GM12865 (cell line): ENCODE measurements around the gene PROX1.

Experiments used
- DNase-seq: peaks from one replicate; pipeline ENCODE4 v3.0.0; 2010; ENCODE audit warnings: low read depth
- H3K4me3 ChIP-seq: 2 replicates; pipeline ENCODE4 v1.5.1; 2011; ENCODE audit warnings: mild to moderate bottlenecking, low read depth, low read length, control low read depth
- TF ChIP-seq, protein P1 (sequence below): IDR thresholded peaks from 2 replicates; pipeline ENCODE4 v1.5.1; 2011; ENCODE audit warnings: low read length, control low read depth, low read depth, inconsistent platforms; ENCODE audit not compliant: insufficient read depth; ENCODE audit errors: missing control alignments

Gene PROX1

DNA sequence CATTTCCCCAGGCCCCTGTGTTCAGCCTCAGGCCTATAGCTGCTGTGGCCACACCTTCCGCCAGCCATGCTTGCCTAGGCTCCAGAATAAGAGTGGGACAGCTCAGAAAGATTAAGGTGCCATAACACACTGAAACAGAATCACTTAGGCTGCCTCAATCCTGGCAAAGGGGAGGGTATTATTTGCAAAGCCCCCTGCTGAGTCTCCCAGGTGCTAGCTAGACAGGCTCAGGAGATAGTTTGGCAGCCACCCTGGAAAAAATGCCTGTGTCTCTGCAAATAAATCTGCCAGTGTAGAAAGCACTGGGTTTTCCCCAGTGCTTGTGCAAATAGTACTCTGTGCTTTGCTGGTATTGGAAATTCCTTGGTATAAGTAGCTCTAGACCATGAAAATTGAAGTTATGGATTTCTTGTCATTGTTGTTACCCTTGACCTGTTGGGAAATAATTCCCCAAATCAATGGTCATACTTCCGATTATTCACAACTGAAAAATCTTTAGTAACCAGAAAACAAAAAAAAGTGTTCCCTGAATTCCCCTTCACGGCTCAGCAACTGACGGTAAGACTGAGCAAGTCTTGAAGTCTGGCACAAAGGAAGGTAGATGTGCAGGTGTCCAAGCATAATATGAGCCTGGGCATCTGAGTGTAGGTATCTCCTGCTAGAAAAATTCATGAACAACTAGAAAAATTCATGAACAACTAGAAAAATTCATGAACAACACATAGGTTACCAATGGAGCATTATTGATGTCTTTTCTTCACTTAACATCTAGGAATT lies 56.9 kb downstream of the PROX1 start:
- H3K4me3 ChIP-seq, result no peak overlapping the region
- TF ChIP-seq, protein P1, sequence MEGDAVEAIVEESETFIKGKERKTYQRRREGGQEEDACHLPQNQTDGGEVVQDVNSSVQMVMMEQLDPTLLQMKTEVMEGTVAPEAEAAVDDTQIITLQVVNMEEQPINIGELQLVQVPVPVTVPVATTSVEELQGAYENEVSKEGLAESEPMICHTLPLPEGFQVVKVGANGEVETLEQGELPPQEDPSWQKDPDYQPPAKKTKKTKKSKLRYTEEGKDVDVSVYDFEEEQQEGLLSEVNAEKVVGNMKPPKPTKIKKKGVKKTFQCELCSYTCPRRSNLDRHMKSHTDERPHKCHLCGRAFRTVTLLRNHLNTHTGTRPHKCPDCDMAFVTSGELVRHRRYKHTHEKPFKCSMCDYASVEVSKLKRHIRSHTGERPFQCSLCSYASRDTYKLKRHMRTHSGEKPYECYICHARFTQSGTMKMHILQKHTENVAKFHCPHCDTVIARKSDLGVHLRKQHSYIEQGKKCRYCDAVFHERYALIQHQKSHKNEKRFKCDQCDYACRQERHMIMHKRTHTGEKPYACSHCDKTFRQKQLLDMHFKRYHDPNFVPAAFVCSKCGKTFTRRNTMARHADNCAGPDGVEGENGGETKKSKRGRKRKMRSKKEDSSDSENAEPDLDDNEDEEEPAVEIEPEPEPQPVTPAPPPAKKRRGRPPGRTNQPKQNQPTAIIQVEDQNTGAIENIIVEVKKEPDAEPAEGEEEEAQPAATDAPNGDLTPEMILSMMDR, result no peak
- DNase-seq, result no peak

DNA sequence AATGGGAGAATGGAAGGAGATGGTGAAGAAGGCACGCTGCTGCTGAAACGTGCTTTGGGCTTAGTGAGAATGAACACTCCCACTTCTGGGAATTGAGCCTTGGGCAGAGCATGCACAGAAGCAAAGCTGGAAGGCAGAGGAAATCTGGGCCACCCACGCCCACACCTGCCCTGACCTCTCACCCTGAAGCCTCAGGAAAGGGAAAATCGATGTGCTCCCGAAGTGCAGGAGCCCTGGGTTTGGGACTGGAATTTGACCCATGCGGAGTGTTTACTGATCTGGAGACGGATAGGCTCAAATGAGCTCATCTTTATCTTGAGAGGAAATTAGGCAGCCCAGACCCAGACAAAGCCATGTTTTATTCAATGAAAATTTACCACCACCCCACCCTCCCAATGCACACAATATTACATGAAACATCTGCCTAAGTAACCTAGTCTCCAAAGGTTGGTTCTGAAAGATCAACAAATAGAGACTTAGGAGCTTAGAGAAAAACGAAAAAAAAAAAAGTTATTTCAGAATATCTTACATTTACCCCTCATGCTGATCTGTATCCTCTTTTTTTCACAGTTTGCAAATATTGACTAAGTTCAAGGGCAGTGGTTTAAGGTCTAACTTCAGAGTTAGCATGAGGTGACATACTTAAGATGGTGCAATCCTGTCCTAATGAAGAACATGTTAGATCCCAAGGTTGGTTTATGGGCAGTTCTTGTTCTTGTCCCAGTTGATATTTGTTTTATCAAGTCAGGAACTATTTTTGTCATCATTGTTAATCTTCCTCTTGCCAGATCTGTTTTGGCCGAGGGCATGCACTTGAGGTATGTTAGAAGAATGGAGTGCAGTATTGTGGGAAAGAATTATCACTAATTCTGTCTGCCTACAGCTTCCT lies 63.0 kb downstream of the PROX1 start:
- no peak for DNase-seq
- TF ChIP-seq, protein P1, result no peak
- no peak overlapping the region for H3K4me3 ChIP-seq

DNA sequence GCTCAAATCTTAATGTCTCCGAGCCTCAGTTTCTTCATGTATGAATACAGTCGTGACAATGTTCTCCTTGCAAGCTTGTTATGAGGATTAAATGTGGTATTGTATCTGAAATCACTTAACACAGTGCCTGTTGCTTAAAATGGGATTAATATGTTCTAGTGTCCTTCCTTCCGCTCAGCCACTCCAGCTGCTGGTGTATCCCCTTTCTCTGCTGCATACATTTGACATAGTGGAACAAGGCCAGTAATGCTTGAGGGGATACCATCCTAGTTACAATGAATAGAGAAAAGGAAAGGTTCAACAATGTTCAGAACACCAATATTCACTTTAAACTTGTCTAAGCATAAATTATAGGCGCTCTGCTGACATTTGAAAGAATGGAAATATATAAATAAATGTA lies 64.0 kb downstream of the PROX1 start:
- H3K4me3 ChIP-seq, result no peak overlapping the region
- no peak for DNase-seq
- TF ChIP-seq, protein P1, result no peak

DNA sequence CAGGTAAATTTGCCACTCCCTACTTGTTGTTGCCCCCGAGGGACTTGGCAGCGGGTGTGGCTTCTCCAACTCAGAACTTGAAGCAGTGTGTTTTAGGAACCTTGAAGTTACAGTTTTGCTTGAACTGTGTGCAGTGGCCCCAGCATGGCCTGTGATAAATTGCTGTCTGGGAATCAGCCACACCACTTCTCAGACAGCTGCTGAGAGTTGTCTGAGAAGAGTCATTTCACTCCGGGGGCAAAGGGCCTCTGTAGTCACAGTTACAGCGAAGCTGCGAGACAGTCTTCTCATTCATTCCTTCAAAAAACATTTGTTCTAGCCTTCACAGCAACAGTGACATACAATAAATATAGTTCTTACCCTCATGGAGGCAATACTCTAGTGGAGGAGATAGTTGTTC lies 70.3 kb downstream of the PROX1 start:
- no peak for DNase-seq
- no peak overlapping the region for H3K4me3 ChIP-seq
- TF ChIP-seq, protein P1, result no peak

DNA sequence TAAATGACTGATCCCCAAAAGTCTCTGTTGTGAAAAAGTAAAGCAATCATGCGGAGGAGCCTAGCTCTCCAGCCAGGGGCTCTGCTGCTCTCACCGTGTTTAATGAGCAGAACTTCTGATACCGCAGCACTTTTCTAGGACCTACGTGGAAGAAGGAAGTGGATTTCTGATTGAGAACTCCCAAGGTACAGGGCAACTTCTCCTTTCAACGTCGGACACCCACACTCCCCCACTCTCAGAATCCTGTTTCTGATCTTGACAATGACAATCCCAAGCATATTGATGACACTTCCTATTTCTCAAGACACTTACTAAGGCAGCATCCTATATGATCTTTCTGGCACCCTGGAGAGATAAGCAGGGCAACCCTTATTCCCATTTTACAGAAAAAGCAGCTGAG lies 78.4 kb downstream of the PROX1 start:
- DNase-seq, result no peak

DNA sequence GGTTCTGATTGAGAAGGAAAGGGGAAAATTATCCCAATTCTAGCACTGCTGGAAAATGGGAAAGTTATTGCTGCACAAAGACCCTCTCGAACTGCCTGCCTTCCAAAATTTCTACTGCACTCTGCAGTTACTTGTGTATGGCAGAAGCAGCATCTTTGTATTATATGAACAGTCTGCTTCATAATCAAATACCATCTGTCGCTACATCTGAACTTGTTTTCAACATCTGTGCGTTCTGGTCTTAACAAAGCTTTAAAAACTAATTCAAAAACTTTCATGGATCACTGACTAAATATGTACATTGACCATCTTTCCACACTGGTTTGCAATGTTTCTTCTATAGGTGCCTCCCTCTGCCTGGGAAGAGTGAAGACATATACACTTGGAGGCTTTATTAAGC lies 79.2 kb downstream of the PROX1 start:
- no peak for DNase-seq
- no peak overlapping the region for H3K4me3 ChIP-seq
- TF ChIP-seq, protein P1, result no peak

More for the DNA sequence above, 78.4 kb downstream of the PROX1 start:
- no peak overlapping the region for H3K4me3 ChIP-seq
- TF ChIP-seq, protein P1, result no peak
